HL-60 (cell line): ENCODE data around the gene BTBD6.

Source experiments
- DNase-seq, 2 experiments: peaks; one replicate each; pipeline ENCODE4 v3.0.0-alpha.2; 2010 to 2020; ENCODE audit warnings: low read depth in 1 of 2, low spot score in 1 of 2
- H3K27ac ChIP-seq: fragments of 250-450 bp; sonication (Bioruptor Pico); replicated peaks from 2 replicates; pipeline ENCODE4 v1.5.1; 2020; ENCODE audit warnings: mild to moderate bottlenecking, moderate library complexity
- H3K27me3 ChIP-seq: fragments of 250-450 bp; sonication (Bioruptor Pico); 2 replicates; pipeline ENCODE4 v1.5.1; 2021; ENCODE audit warnings: mild to moderate bottlenecking, moderate library complexity; ENCODE audit not compliant: insufficient read depth, poor library complexity, severe bottlenecking
- H3K4me3 ChIP-seq: replicated peaks from 2 replicates; pipeline ENCODE4 v1.5.1; 2011; ENCODE audit warnings: mild to moderate bottlenecking, control low read depth, low read length; ENCODE audit not compliant: insufficient read depth
- CTCF ChIP-seq: IDR thresholded peaks from one replicate; pipeline ENCODE4 v1.5.1; 2011; ENCODE audit warnings: low read length, control low read depth, inconsistent platforms; ENCODE audit not compliant: insufficient read depth
- GABPA ChIP-seq: IDR thresholded peaks from 2 replicates; pipeline ENCODE4 v1.6.1; 2012; ENCODE audit warnings: low read depth
- POLR2AphosphoS5 ChIP-seq: IDR thresholded peaks from 2 replicates; pipeline ENCODE4 v1.6.1; 2012; ENCODE audit warnings: low read depth
- REST ChIP-seq: IDR thresholded peaks from 2 replicates; pipeline ENCODE4 v1.6.1; 2012; ENCODE audit warnings: low read depth; ENCODE audit not compliant: insufficient replicate concordance
- SPI1 ChIP-seq: IDR thresholded peaks from 2 replicates; pipeline ENCODE4 v1.6.1; 2012; ENCODE audit warnings: low read depth, mild to moderate bottlenecking, borderline replicate concordance

Gene BTBD6

GRCh38 chr14:105212541-105213300, 35.6 kb upstream of the BTBD6 start:
- no peak for DNase-seq
- no peaks in the 10 kb centered on the region for H3K27me3 ChIP-seq
- no peak for TF ChIP-seq SPI1
- TF ChIP-seq CTCF = no peak
- TF ChIP-seq GABPA = no peak
- TF ChIP-seq REST = no peak
- TF ChIP-seq POLR2AphosphoS5 = no peak
- H3K4me3 ChIP-seq = no peak overlapping the region
- no peak overlapping the region for H3K27ac ChIP-seq

GRCh38 chr14:105213361-105213760, 35.0 kb upstream of the BTBD6 start:
- no peak for DNase-seq
- no peak overlapping the region for H3K27ac ChIP-seq
- no peak overlapping the region for H3K4me3 ChIP-seq
- TF ChIP-seq CTCF (no peak), REST (no peak), GABPA (no peak), POLR2AphosphoS5 (no peak), SPI1 (no peak)
- no peaks in the 10 kb centered on the region for H3K27me3 ChIP-seq

GRCh38 chr14:105214324-105214915, 33.9 kb upstream of the BTBD6 start:
- no peak for DNase-seq
- no peaks in the 10 kb centered on the region for H3K27me3 ChIP-seq
- TF ChIP-seq REST (no peak), SPI1 (no peak), GABPA (no peak), CTCF (no peak), POLR2AphosphoS5 (no peak)
- H3K27ac ChIP-seq = no peak overlapping the region
- no peak overlapping the region for H3K4me3 ChIP-seq
